Esophagus squamous epithelium (tissue), 5 donors: ENCODE data around the gene MEIG1. TPM values are rescaled to one million over a fixed set of nuclear protein-coding genes. Genes with fewer than 3 reads are reported as not detected.

Experiments used
- DNase-seq: peaks from one replicate; lab custom pipeline; 2025; lab: John Stamatoyannopoulos, UW
- H3K27ac ChIP-seq, 4 donors: fragments of 200-600 bp; sonication (generic); one replicate each; pipeline ENCODE4 v1.5.1; 2016 to 2019; ENCODE audit warnings: mild to moderate bottlenecking in 1 of 4
- H3K27me3 ChIP-seq, 4 donors: fragments of 200-600 bp; sonication (generic); 1 replicate in 3 of 4; 2 replicates in 1 of 4; pipeline versions ENCODE4 v1.5.1 to v1.6.0; 2017 to 2021; ENCODE audit warnings: antibody characterized with exemption in 1 of 4
- H3K36me3 ChIP-seq, 3 donors: fragments of 200-600 bp; sonication (generic); one replicate each; pipeline ENCODE4 v1.5.1; 2016 to 2019
- H3K4me1 ChIP-seq, 3 donors: fragments of 200-600 bp; sonication (generic); one replicate each; pipeline ENCODE4 v1.5.1; 2017 to 2019
- H3K4me3 ChIP-seq, 4 donors: fragments of 200-600 bp; sonication (generic); 1 replicate in 3 of 4; 2 replicates in 1 of 4; pipeline ENCODE4 v1.5.1; 2016 to 2019; ENCODE audit warnings: mild to moderate bottlenecking in 2 of 4, moderate library complexity in 1 of 4
- H3K9me3 ChIP-seq, 3 donors: fragments of 200-600 bp; sonication (generic); one replicate each; pipeline ENCODE4 v1.5.1; 2016 to 2019
- CTCF ChIP-seq, 6 experiments: fragments of 450-650 bp in 4 of 6; fragments of 200-600 bp in 2 of 6; sonication (generic) in 2 of 6; IDR thresholded peaks; one replicate each; pipeline ENCODE4 v1.5.1; 2016 to 2019; ENCODE audit warnings: antibody characterized with exemption in 6 of 6, mild to moderate bottlenecking in 4 of 6, moderate library complexity in 4 of 6
- POLR2A ChIP-seq, 4 donors: fragments of 450-650 bp; IDR thresholded peaks; one replicate each; pipeline ENCODE4 v1.6.1; 2017; ENCODE audit warnings: antibody characterized with exemption in 4 of 4, mild to moderate bottlenecking in 4 of 4, moderate library complexity in 3 of 4
- WGBS, 2 donors: methylation state at CpG; one replicate each; pipeline ENCODE4 v1.1.5; 2018; 5-methylcytosine and 5-hydroxymethylcytosine counted together
- intact Hi-C: fragments of 100-400 bp; cut with DNase I; formaldehyde crosslinking; loops from one replicate; pipeline ENCODE4 v1.15.0; 2022
- total RNA-seq, 4 donors: library from RNA; depleted of rRNA; stranded (reverse); fragments of >200 nt; gene quantifications; one replicate each; pipeline ENCODE4 v1.1.0, GENCODE V29; 2016
- donor health status: DM: yes; HTN: yes; CAD: no.

Gene MEIG1
- total RNA-seq, 4 donors from 2014 or later, result 0.79 TPM; not detected in 3

- Histone ChIP-seq H3K27me3 (no peaks in the 10 kb centered on the region), H3K4me3 (peak within 1 kb of the TSS; percentile 64 to 96 (median 87)), H3K27ac (peak within 1 kb of the TSS; percentile 93 to 97 (median 96)), H3K9me3 (no peaks in the 10 kb centered on the region), H3K4me1 (peaks cover 17 to 57% (median 23%) of the 10 kb centered on the region in 3 donors), H3K36me3 (peaks cover 0 to 3% (median 0%) of the 10 kb centered on the region in 3 donors)
- intact Hi-C loops, result loop anchor here (10.0 kb wide), 2 partner anchors 79 to 141 kb away; partner anchors contain the start of genes RPP38 and SUV39H2
- TF ChIP-seq CTCF (IDR thresholded peaks at IDR 0.05) (peak in 1 of 6 experiments; percentile 7), POLR2A (IDR thresholded peaks at IDR 0.05) (peak in 2 of 4 donors; percentile 50 to 60)
- WGBS, 2 donors, result 0 to 1% methylated on average over 15 to 16 of the region's 45 CpGs
- DNase-seq, result peak; percentile 60
These were observed 5.0 kb upstream of the MEIG1 start, which contains the start of gene DCLRE1C for GRCh38 chr10:14954001-14954770. TSS of gene DCLRE1C (minus strand) at chr10:14954096. CDS start at chr10:14954010, 86 bp downstream.

- intact Hi-C loops, result loop anchor here (10.0 kb wide), 2 partner anchors 80 to 140 kb away; partner anchors contain the start of genes RPP38 and SUV39H2
- Histone ChIP-seq H3K4me1 (peaks cover 17 to 51% (median 23%) of the 10 kb centered on the region in 3 donors), H3K9me3 (no peaks in the 10 kb centered on the region), H3K36me3 (no peaks in the 10 kb centered on the region), H3K27me3 (no peaks in the 10 kb centered on the region), H3K27ac (peak overlapping the region; percentile 93 to 97 (median 96)), H3K4me3 (peak overlapping the region in 2 of 4 donors; percentile 86 to 88)
- DNase-seq, result no peak
- WGBS, 2 donors, result 89 to 97% methylated on average over 16 to 18 of the region's 19 CpGs
- TF ChIP-seq CTCF (IDR thresholded peaks at IDR 0.05), result no peak
- TF ChIP-seq POLR2A (IDR thresholded peaks at IDR 0.05), result no peak
These were observed 4.3 kb upstream of the MEIG1 start for GRCh38 chr10:14954934-14955333.

- H3K4me3 ChIP-seq, result peak overlapping the region; percentile 52 to 92 (median 63)
- H3K27ac ChIP-seq, result peak overlapping the region; percentile 92 to 98 (median 96)
- intact Hi-C loops, result loop anchor here (10.0 kb wide), 2 partner anchors 84 to 136 kb away; partner anchors contain the start of genes RPP38 and SUV39H2
These were observed 342 bp upstream of the MEIG1 start for GRCh38 chr10:14958872-14959220.

GRCh38 chr10:14967897-14968296, 8.7 kb downstream of the MEIG1 start:
- H3K27ac ChIP-seq, result no peak overlapping the region
- H3K4me3 ChIP-seq, result no peak overlapping the region
- no peaks in the 10 kb centered on the region for H3K27me3 ChIP-seq
- H3K36me3 ChIP-seq, result no peaks in the 10 kb centered on the region
- H3K4me1 ChIP-seq, result no peaks in the 10 kb centered on the region
- 84 to 88% methylated on average over 2 of the region's 2 CpGs for WGBS, 2 donors
- intact Hi-C loops, result no loop called here
- DNase-seq, result no peak
- no peak for TF ChIP-seq CTCF (IDR thresholded peaks at IDR 0.05)
- no peak for TF ChIP-seq POLR2A (IDR thresholded peaks at IDR 0.05)
- H3K9me3 ChIP-seq, result no peaks in the 10 kb centered on the region

More at GRCh38 chr10:14958872-14959220, 342 bp upstream of the MEIG1 start:
- peaks cover 10 to 25% (median 11%) of the 10 kb centered on the region in 3 donors for H3K4me1 ChIP-seq
- no peak for DNase-seq
- TF ChIP-seq POLR2A (IDR thresholded peaks at IDR 0.05) (no peak), CTCF (IDR thresholded peaks at IDR 0.05) (no peak)
- H3K27me3 ChIP-seq, result no peaks in the 10 kb centered on the region
- WGBS, 2 donors, result 44 to 54% methylated on average over 10 to 11 of the region's 12 CpGs
- H3K9me3 ChIP-seq, result no peaks in the 10 kb centered on the region
- H3K36me3 ChIP-seq, result no peaks in the 10 kb centered on the region
